CD4-positive, alpha-beta T cell treated with Interleukin-12 subunit alpha and Interleukin-12 subunit beta, for 1 hour (primary cell): Measurements from ENCODE around the gene HNRNPK.

Experiments
- DNase-seq: peaks from one replicate; pipeline ENCODE4 v3.0.0-alpha.2; 2020

The HNRNPK gene

DNA sequence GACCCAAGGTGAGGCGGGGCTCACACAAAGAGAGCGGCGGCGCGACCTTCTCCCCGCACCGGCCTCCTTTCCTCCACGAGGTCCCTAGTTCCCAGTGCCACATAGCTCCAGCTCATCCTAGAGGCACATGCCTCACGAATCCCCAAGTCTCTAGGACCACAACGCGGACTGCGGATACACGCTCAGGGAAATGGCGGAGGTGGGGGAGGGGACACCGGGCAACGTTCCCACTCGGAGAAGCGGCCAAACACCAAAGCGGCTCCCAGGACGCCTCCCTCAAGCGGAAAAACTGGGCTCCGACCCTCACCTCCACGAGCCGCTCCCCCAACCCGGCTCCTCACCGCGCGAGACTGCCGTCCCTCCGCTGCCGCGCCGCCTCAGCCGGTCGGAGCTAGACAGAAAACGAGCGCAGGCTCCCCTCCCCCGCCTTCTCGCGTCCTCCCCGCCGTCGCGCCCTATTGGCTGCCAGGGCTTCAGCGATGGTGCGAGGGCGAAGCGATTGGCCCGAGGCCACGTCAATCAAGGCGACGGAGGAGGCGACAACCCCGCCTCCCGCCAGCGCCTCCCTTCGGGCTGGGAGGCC lies at the start of gene HNRNPK:
Gene HNRNPK, minus strand, starts transcription at position 404 of the 583 bp plus-strand sequence. CDS start 1,963 bp downstream, outside the sequence.
- peak; percentile 99 for DNase-seq

DNA sequence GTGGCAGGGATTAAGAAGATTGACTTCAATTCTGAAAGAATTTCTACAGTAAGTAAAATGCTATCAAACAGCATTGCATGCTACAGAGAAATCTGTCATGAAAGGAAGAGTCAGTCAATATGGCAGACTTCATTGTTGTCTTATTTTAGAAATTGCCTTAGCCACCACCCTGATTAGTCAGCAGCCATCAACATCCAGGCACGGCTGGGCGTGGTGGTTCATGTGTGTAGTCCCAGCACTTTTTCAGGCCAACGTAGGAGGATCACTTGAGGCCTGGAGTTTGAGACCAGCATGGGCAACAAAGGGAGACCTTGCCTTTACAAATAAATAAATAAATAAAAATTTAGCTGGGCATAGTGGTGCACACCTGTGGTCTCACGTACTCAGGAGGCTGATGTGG lies 47.2 kb upstream of the HNRNPK start:
- DNase-seq = no peak

DNA sequence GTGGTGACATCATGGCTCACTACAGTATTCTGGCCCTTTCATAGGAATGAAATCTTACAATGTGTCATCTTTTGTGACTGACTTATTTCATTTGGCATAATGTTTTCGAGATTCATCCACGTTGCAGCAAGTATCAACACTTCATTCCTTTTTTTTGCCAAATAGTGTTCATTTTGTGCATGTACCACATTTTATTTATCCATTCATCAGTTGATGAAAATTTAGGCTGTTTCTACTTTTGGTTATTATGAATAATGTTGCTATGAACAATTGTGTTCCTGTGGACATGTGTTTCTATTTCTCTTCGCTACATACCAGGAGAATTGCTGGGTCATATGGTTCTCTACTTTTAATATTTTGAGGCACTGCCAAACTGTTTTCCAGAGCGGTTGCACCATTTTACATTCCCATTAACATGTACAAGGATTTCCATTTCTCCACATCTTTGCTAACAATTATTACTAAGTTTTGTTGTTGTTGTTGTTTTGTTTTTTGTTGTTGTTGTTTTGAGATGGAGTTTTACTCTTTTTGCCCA lies 44.1 kb upstream of the HNRNPK start:
- DNase-seq = no peak

- no peak for DNase-seq
These were observed 27.6 kb upstream of the HNRNPK start for GRCh38 chr9:84007662-84008061.

DNA sequence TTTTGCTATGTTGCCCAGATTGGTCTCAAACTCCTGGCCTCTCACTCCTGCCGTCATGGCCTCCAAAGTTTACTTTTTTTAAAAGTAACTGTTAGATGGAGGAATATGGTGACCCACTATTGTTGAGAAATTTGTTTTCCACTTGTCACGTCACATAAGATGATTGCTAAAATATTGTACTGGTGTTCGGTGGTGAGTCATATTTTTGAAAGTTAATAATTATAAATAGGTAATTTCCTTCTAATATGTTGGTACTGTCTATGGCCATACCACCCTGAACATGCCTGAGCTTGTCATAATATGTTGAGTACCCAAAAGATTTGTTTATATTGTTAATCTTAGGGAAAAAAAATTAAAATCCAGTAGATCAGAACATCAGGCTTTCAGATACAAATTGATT lies 23.2 kb upstream of the HNRNPK start:
- no peak for DNase-seq

DNA sequence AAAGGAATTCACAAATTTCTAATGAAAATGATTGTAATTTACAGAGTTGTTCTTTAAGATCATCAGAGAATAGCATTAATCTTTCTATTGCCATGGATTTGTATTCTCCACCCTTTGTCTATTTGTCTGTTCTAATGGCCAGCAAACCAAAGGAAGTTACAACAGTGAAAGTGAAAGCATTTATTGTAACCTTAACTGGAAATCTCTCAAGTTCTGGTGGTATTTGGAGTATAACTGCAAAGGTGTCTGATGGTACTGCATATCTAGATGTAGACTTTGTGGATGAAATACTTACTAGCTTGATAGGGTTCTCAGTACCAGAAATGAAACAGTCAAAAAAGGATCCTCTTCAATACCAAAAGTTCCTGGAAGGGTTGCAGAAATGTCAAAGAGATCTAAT lies 22.3 kb upstream of the HNRNPK start:
- peak; percentile 15 for DNase-seq

DNA sequence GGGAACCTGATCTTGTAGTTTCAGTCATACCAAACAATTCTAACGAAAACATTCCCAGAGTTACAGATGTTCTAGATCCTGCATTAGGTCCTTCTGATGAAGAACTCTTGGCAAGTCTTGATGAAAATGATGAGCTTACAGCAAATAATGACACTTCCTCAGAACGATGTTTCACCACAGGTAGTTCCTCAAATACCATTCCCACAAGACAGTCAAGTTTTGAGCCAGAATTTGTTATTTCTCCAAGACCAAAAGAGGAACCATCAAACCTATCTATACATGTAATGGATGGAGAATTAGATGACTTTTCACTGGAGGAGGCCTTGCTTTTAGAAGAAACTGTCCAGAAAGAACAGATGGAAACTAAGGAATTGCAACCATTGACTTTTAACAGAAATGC lies 21.6 kb upstream of the HNRNPK start:
- no peak for DNase-seq

DNA sequence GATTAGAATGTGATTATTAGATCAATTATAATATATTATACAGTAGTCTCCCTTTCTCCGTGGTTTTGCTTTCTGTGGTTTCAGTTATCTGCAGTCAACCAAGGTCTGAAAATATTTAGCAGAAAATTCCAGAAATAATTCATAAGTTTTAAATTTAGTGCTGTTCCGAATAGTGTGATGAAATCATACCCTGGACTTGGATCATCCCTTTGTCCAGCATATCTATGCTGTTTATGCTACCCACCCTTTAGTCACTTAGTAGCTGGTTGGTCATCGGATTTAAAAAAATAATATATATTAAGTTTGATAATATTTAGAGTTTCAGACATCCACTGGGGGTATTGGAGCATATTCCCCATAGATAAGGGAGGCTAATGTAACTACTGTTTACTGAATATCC lies 20.2 kb upstream of the HNRNPK start:
- DNase-seq = no peak

DNA sequence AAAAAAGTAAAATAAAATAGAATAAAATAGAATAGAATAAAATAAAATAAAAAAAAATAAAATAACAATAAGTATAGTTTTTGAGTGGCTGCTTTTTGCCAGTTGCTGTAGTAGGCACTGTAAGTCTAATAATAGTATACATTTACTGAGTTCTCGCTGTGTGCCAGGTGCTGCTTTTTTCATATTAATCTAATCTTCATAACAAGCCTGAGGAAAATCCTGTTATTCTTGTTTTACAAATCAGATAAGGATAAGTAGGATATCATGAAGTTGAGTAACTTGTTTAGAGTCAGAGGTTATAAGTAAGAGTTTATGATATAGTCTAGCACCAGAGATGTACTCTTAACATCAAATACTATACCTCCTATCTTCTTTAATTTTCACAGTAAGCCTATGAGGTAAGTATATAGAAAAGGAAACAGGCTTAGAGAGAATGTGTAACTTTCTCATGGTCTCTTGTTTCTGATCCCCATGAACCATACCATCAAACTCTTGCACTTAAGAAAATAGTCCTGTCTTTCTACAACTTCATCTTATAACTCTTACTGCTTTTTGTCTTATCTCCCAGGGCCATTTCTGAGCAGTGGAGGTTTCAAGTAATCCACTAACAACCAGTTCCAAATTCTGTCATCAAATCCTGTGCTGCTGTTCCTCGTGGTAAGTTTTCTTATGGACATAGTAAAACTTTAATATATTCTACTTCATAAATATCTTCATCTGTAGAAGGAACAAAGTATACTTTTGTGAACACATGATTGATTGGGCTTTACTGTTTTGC lies 19.3 kb upstream of the HNRNPK start:
- no peak for DNase-seq

- no peak for DNase-seq
These were observed 16.1 kb upstream of the HNRNPK start for GRCh38 chr9:83996126-83996525.

GRCh38 chr9:83992901-83993300 lies 12.9 kb upstream of the HNRNPK start:
- DNase-seq = no peak

DNA sequence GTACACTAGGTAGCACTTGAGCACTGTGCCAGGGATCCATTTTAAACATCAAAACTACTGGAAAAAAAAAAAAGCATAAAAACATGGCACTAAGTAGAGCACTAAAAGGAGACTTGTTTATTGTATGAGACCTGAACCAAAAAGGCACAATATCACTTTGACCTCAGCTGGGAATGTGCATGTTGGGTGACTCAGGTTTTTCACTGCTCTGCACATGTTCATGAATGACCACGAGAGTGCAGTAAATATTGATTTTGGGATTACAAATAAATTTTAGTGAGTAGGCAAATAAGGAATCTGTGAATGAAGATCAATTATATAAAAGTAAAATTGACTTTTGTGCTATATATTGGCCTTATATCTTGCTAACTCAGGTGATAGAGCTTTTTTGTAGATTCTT lies 12.4 kb upstream of the HNRNPK start:
- DNase-seq = no peak

- no peak for DNase-seq
These were observed 11.3 kb upstream of the HNRNPK start for GRCh38 chr9:83991355-83991754.

GRCh38 chr9:83988411-83988810 lies 8.4 kb upstream of the HNRNPK start:
- no peak for DNase-seq

GRCh38 chr9:83987402-83987791 lies 7.4 kb upstream of the HNRNPK start:
- DNase-seq = no peak

DNA sequence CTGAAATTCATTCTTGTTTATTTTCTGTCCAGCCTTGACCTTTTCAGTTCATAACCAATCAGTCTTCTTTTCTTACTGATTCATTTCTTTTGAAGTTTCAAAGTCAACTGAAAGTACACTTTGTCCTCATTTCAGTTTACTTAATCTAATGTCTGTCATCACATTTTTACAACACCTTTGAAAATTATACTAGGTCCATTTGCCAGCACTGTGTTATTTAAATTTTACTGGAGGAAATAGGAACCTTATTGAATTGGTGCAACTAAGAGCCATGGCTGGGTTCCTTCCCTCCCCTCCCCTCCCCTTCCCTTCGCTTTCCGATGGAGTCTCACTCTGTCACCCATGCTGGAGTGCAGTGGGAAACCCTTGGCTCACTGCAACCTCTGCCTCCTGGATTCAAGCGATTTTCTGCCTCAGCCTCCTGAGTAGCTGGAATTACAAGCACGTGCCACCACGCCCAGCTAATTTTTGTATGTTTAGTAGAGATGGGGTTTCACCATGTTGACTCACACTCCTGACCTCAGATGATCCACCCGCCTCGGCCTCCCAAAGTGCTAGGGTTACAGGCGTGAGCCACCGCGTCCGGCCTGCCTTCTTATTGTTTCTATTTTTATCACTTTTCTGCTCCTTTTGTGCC lies 6.9 kb upstream of the HNRNPK start:
- DNase-seq = no peak

GRCh38 chr9:83986195-83986594 lies 6.2 kb upstream of the HNRNPK start:
- no peak for DNase-seq

GRCh38 chr9:83981126-83981871 lies 1.3 kb upstream of the HNRNPK start:
- no peak for DNase-seq

DNA sequence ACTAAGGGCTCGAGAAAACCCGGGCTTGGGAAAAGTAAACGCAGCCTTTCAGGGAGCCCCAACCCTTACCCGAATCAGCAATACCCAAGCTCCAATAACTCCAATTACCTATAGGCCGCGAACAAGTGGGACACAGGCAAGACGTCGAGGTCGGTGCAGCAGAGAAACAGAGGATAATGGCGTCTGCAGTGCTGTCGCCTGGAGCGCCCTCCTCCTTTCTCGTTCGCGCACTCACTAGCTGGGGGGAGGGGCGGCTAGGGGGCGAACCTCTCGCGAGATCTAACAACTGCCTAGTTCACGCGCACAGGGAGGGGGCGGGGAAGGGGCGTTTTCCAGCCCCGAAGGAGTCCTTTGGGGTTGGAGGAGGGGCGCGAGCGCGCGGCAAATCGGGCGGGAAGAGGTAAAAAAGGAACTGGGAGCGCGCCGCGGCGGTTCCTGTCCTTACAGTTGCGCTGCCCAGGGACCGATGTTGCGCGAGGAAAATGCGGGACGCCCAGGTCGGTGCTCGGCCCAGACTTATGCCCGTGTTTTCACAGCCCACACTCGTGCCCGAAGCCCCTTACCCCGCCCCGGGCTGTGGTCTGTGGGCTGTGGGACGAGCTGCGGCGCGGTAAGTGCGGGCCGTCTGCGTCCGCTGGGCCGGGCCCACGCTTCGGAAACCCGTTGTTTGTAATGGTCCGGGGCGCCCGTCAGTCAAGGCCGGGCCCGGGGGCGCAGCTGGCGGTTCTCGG lies 545 bp upstream of the HNRNPK start, which contains the start of gene RMI1:
Gene RMI1, plus strand, starts transcription at position 411 of the 731 bp plus-strand sequence. CDS start 20,182 bp downstream, outside the sequence.
- peak; percentile 99 for DNase-seq

- DNase-seq = peak; percentile 91
These were observed 813 bp downstream of the HNRNPK start for GRCh38 chr9:83978992-83979811.

DNA sequence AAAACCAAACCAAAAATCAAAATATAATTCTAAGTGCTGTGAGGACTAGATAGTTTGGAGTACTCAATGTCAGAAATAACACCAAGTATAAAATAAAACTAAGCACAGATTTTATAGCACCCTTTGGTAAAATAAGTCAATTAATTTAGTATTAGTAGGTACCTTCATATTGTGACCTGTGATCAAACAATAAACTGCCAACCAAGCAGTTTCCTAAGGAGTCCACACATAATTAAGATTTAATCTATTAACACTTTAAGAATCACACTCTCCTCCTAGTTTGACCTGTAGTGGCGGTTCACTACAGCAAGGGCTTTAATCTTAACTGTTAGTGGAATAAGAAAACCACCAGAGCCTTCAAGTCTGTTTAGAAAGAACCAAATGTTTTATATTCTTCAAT lies 2.8 kb downstream of the HNRNPK start:
- DNase-seq = no peak
